Esophagus (tissue), 2 donors: ENCODE measurements around the gene WDR72. TPM values are rescaled to one million over a fixed set of nuclear protein-coding genes. Genes with fewer than 3 reads are reported as not detected.
"Not testable (repeated sequence)": the region's sequence is repeated elsewhere in the genome, so short reads cannot be mapped to it uniquely, and the experiment has no call there.

Experiments
- H3K27ac ChIP-seq, 2 donors: one replicate each; pipeline ENCODE4 v1.5.1; 2013; ENCODE audit warnings: low read depth in 2 of 2, mild to moderate bottlenecking in 2 of 2, inconsistent platforms in 1 of 2, low read length in 1 of 2, moderate library complexity in 1 of 2
- H3K27me3 ChIP-seq, 2 donors: one replicate each; pipeline ENCODE4 v1.6.1; 2013; ENCODE audit warnings: low read length in 2 of 2, control low read depth in 1 of 2, mild to moderate bottlenecking in 1 of 2; ENCODE audit not compliant: insufficient read depth in 2 of 2, control insufficient read depth in 1 of 2
- H3K36me3 ChIP-seq, 2 donors: one replicate each; pipeline ENCODE4 v1.6.1; 2013; ENCODE audit warnings: low read length in 1 of 2; ENCODE audit not compliant: control insufficient read depth in 2 of 2, insufficient read depth in 2 of 2
- H3K4me1 ChIP-seq, 2 donors: one replicate each; pipeline ENCODE4 v1.6.1; 2013; ENCODE audit warnings: low read length in 1 of 2; ENCODE audit not compliant: control insufficient read depth in 2 of 2, insufficient read depth in 2 of 2
- H3K4me3 ChIP-seq, 2 donors: one replicate each; pipeline ENCODE4 v1.5.1; 2013; ENCODE audit warnings: low read length in 2 of 2, mild to moderate bottlenecking in 2 of 2, low read depth in 1 of 2, moderate library complexity in 1 of 2
- H3K9me3 ChIP-seq, 2 donors: one replicate each; pipeline ENCODE4 v1.6.1; 2013; ENCODE audit warnings: mild to moderate bottlenecking in 2 of 2, low read depth in 1 of 2, low read length in 1 of 2, moderate library complexity in 1 of 2; ENCODE audit not compliant: control insufficient read depth in 2 of 2, insufficient read depth in 1 of 2
- WGBS, 2 donors: extraction: QIAGEN DNeasy Blood & Tissue Kit; methylation state at CpG; one replicate each; pipeline ENCODE4 v1.1.7; 2013; 5-methylcytosine and 5-hydroxymethylcytosine counted together
- polyA plus RNA-seq, 2 donors: library from polyadenylated mRNA; stranded (reverse); fragments of 200-250 nt; gene quantifications; one replicate each; pipeline ENCODE4 v1.2.3, GENCODE V29; 2013
- donor health status: healthy with polysubstance abuse.
- donor health status: Bipolar disorder and iron deficiency.

The WDR72 gene
- polyA plus RNA-seq, 2 donors, result 0.04 to 0.06 TPM

GRCh38 chr15:53716909-53717876 is 42.3 kb downstream of the WDR72 start:
- no peaks in the 10 kb centered on the region for H3K27me3 ChIP-seq
- H3K4me1 ChIP-seq, result no peaks in the 10 kb centered on the region
- H3K4me3 ChIP-seq, result no peak overlapping the region
- no peaks in the 10 kb centered on the region for H3K9me3 ChIP-seq
- WGBS, 2 donors, result 13 to 20% methylated on average over 3 of the region's 3 CpGs
- no peaks in the 10 kb centered on the region for H3K36me3 ChIP-seq
- no peak overlapping the region for H3K27ac ChIP-seq

GRCh38 chr15:53713218-53713617 is 46.2 kb downstream of the WDR72 start:
- no peaks in the 10 kb centered on the region for H3K4me1 ChIP-seq
- no peak overlapping the region for H3K27ac ChIP-seq
- H3K27me3 ChIP-seq, result no peaks in the 10 kb centered on the region
- no peaks in the 10 kb centered on the region for H3K36me3 ChIP-seq
- no peaks in the 10 kb centered on the region for H3K9me3 ChIP-seq
- 93% methylated on average over 6 of the region's 6 CpGs for WGBS, 2 donors
- no peak overlapping the region for H3K4me3 ChIP-seq

GRCh38 chr15:53710906-53711305 is 48.6 kb downstream of the WDR72 start:
- WGBS, 2 donors, result 66 to 73% methylated on average over 4 of the region's 4 CpGs
- Histone ChIP-seq H3K36me3 (no peaks in the 10 kb centered on the region), H3K27me3 (no peaks in the 10 kb centered on the region), H3K9me3 (no peaks in the 10 kb centered on the region), H3K4me1 (no peaks in the 10 kb centered on the region), H3K4me3 (no peak overlapping the region), H3K27ac (no peak overlapping the region)

GRCh38 chr15:53709821-53710220 is 49.6 kb downstream of the WDR72 start:
- no peaks in the 10 kb centered on the region for H3K36me3 ChIP-seq
- H3K27me3 ChIP-seq, result no peaks in the 10 kb centered on the region
- WGBS, 2 donors, result 36% methylated on average over 2 of the region's 2 CpGs
- no peak overlapping the region for H3K4me3 ChIP-seq
- no peaks in the 10 kb centered on the region for H3K4me1 ChIP-seq
- no peaks in the 10 kb centered on the region for H3K9me3 ChIP-seq
- H3K27ac ChIP-seq, result no peak overlapping the region

GRCh38 chr15:53695365-53695764 is 64.1 kb downstream of the WDR72 start:
- Histone ChIP-seq H3K4me1 (no peaks in the 10 kb centered on the region), H3K4me3 (no peak overlapping the region), H3K27ac (no peak overlapping the region), H3K36me3 (no peaks in the 10 kb centered on the region), H3K27me3 (no peaks in the 10 kb centered on the region), H3K9me3 (no peaks in the 10 kb centered on the region)
- WGBS, 2 donors, result 75 to 80% methylated on average over 7 of the region's 7 CpGs

DNA sequence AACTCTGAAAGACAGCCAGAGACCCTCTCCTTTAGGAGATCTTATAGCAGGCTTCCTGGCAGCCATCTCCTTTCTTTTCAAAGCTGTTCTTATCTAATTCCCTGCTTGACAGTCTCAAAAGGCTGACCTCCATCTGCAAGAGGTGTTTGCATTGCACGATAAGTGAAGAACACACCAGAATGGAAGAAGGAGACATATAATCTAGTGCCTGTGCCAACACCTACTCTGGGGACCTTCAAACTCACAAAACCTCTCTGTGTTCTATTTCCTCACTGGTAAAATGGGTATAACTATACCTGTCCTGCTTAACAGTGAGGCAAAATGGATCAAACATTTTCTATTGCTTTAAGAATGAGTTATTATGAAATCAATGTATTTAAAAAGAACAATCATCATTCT is 65.0 kb downstream of the WDR72 start:
- Histone ChIP-seq H3K27me3 (no peaks in the 10 kb centered on the region), H3K4me3 (no peak overlapping the region), H3K27ac (no peak overlapping the region), H3K9me3 (no peaks in the 10 kb centered on the region), H3K36me3 (no peaks in the 10 kb centered on the region), H3K4me1 (no peaks in the 10 kb centered on the region)
- WGBS, 2 donors, result 30 to 33% methylated on average over 1 of the region's 1 CpG

GRCh38 chr15:53693729-53694475 is 65.6 kb downstream of the WDR72 start:
- Histone ChIP-seq H3K27me3 (no peaks in the 10 kb centered on the region), H3K4me1 (no peaks in the 10 kb centered on the region), H3K4me3 (no peak overlapping the region), H3K36me3 (no peaks in the 10 kb centered on the region), H3K27ac (no peak overlapping the region), H3K9me3 (no peaks in the 10 kb centered on the region)
- 18 to 29% methylated on average over 7 of the region's 7 CpGs for WGBS, 2 donors

DNA sequence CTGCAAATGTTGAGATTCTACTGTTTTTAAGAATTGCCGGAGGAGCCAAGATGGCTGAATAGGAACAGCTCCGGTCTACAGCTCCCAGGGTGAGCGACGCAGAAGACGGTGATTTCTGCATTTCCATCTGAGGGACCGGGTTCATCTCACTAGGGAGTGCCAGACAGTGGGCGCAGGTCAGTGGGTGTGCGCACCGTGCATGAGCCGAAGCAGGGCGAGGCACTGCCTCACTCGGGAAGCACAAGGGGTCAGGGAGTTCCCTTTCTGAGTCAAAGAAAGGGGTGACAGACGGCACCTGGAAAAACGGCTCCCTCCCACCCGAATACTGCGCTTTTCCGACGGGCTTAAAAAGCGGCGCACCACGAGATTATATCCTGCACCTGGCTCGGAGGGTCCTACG is 75.3 kb downstream of the WDR72 start:
- H3K27ac ChIP-seq, H3K27me3 ChIP-seq, H3K36me3 ChIP-seq, H3K4me1 ChIP-seq, H3K9me3 ChIP-seq, H3K4me3 ChIP-seq: not testable (repeated sequence)
- WGBS, 2 donors, result 83 to 85% methylated on average over 22 to 23 of the region's 23 CpGs

GRCh38 chr15:53681056-53681455 is 78.4 kb downstream of the WDR72 start:
- H3K27ac ChIP-seq, result no peak overlapping the region
- 73 to 76% methylated on average over 5 of the region's 5 CpGs for WGBS, 2 donors
- H3K4me1 ChIP-seq, result no peaks in the 10 kb centered on the region
- H3K4me3 ChIP-seq, result no peak overlapping the region
- no peaks in the 10 kb centered on the region for H3K9me3 ChIP-seq
- no peaks in the 10 kb centered on the region for H3K36me3 ChIP-seq
- H3K27me3 ChIP-seq, result peaks cover 0 to 2% of the 10 kb centered on the region in 2 donors
